RPMI7951 (cell line): ENCODE measurements around the gene DDX39A. TPM values are rescaled to one million over a fixed set of nuclear protein-coding genes. Genes with fewer than 3 reads are reported as not detected.
"Not testable (repeated sequence)": the region's sequence is repeated elsewhere in the genome, so short reads cannot be mapped to it uniquely, and the experiment has no call there.

Experiments
- DNase-seq: peaks from one replicate; pipeline ENCODE4 v3.0.0-alpha.2; 2012; ENCODE audit warnings: low read depth
- total RNA-seq: library from RNA; depleted of rRNA; stranded (reverse); fragments of >200 nt; shearing (Covaris generic); gene quantifications from 2 replicates; pipeline ENCODE4 v1.2.3, GENCODE V29; 2014; rRNA removed

Gene DDX39A
- 154 and 173 TPM in 2 replicates for total RNA-seq

GRCh38 chr19:14419106-14419813 lies at the start of gene DDX39A:
DDX39A (minus strand) TSS chr19:14419341; CDS start chr19:14413220, 6,121 bp downstream.
- DNase-seq = peak; percentile 99

GRCh38 chr19:14467816-14468215 lies 48.7 kb upstream of the DDX39A start:
- no peak for DNase-seq

- no peak for DNase-seq
These were observed 48.2 kb upstream of the DDX39A start for GRCh38 chr19:14467391-14467790.

GRCh38 chr19:14463747-14464146 lies 44.6 kb upstream of the DDX39A start:
- no peak for DNase-seq

GRCh38 chr19:14462401-14462800 lies 43.3 kb upstream of the DDX39A start:
- DNase-seq = not testable (repeated sequence)

GRCh38 chr19:14460935-14461334 lies 41.8 kb upstream of the DDX39A start:
- DNase-seq = no peak

- no peak for DNase-seq
These were observed 40.6 kb upstream of the DDX39A start for GRCh38 chr19:14459703-14460102.

- DNase-seq = not testable (repeated sequence)
These were observed 33.2 kb upstream of the DDX39A start for GRCh38 chr19:14452303-14452702.

- no peak for DNase-seq
These were observed 31.7 kb upstream of the DDX39A start for GRCh38 chr19:14450876-14451275.

GRCh38 chr19:14450168-14450874 lies 31.2 kb upstream of the DDX39A start:
- peak; percentile 39 for DNase-seq

GRCh38 chr19:14449321-14449720 lies 30.2 kb upstream of the DDX39A start:
- no peak for DNase-seq

GRCh38 chr19:14446336-14447036 lies 27.3 kb upstream of the DDX39A start:
- no peak for DNase-seq

GRCh38 chr19:14443632-14444216 lies 24.6 kb upstream of the DDX39A start:
- DNase-seq = no peak

GRCh38 chr19:14442891-14443631 lies 23.9 kb upstream of the DDX39A start:
- DNase-seq = no peak

- no peak for DNase-seq
These were observed 22.1 kb upstream of the DDX39A start for GRCh38 chr19:14441041-14441938.

GRCh38 chr19:14440049-14440448 lies 20.9 kb upstream of the DDX39A start:
- DNase-seq = no peak

- DNase-seq = no peak
These were observed 19.9 kb upstream of the DDX39A start for GRCh38 chr19:14439014-14439413.

- peak; percentile 52 for DNase-seq
These were observed 18.5 kb upstream of the DDX39A start for GRCh38 chr19:14437578-14438140.

- no peak for DNase-seq
These were observed 16.3 kb upstream of the DDX39A start for GRCh38 chr19:14435320-14436050.
